ENCODE measurements around the gene FTCDNL1. TPM values are rescaled to one million over a fixed set of nuclear protein-coding genes. Genes with fewer than 3 reads are reported as not detected.

FTCDNL1 gene
- total and polyA plus RNA-seq, 9 of the 15 experiments (the other 6 are each of a cell fraction or from before 2014, with no cell fraction given): 0.13 to 0.58 (median 0.32) TPM

- TF ChIP-seq CHD7 (IDR thresholded peaks at IDR 0.05; ENCODE audit: low read depth, low read length) (no peak), E4F1 (CRISPR knock-in tag; IDR thresholded peaks at IDR 0.05; ENCODE audit: borderline replicate concordance) (no peak), ATF4 (CRISPR knock-in tag; IDR thresholded peaks at IDR 0.05) (no peak), ZSCAN29 (IDR thresholded peaks at IDR 0.05) (no peak), ZNF79 (CRISPR knock-in tag; IDR thresholded peaks at IDR 0.05; ENCODE audit: low read depth) (no peak), ZNF764 (CRISPR knock-in tag; IDR thresholded peaks at IDR 0.05; ENCODE audit: low read depth) (no peak), SMARCE1 (IDR thresholded peaks at IDR 0.05) (no peak), ZNF830 (CRISPR knock-in tag; IDR thresholded peaks at IDR 0.05) (no peak), TBL1XR1 (IDR thresholded peaks at IDR 0.05; ENCODE audit: low read length in 2 of 2) (no peak), OTX1 (CRISPR knock-in tag; IDR thresholded peaks at IDR 0.05) (no peak)
Measured at GRCh38 chr2:199751492-199752120, 99.4 kb downstream of the FTCDNL1 start (continued).

Data from K562 (cell line).